HTR-8/SVneo (cell line): ENCODE measurements around the gene XYLT1.

Experiments used
- DNase-seq: peaks from one replicate; pipeline ENCODE4 v3.0.0; 2011; ENCODE audit warnings: low spot score, mixed read lengths; ENCODE audit not compliant: insufficient read length
- FAIRE-seq: peaks from 2 replicates; lab custom pipeline; 2011; peaks lifted over from hg19 to GRCh38; lab: Jason Lieb, UNC

Gene XYLT1

GRCh38 chr16:17408955-17409441, 61.8 kb downstream of the XYLT1 start:
- FAIRE-seq (no peak), DNase-seq (no peak)

GRCh38 chr16:17408296-17408695, 62.5 kb downstream of the XYLT1 start:
- FAIRE-seq (no peak), DNase-seq (no peak)

GRCh38 chr16:17407321-17407720, 63.4 kb downstream of the XYLT1 start:
- no peak for DNase-seq
- no peak for FAIRE-seq

- DNase-seq: no peak
- no peak for FAIRE-seq
Observed at GRCh38 chr16:17404941-17405689, 65.6 kb downstream of the XYLT1 start.

- no peak for DNase-seq
Observed at GRCh38 chr16:17403859-17404545, 66.8 kb downstream of the XYLT1 start.

GRCh38 chr16:17403156-17403809, 67.5 kb downstream of the XYLT1 start:
- DNase-seq: no peak
- FAIRE-seq: no peak

More at GRCh38 chr16:17403859-17404545, 66.8 kb downstream of the XYLT1 start:
- no peak for FAIRE-seq

- FAIRE-seq (no peak), DNase-seq (no peak)
Observed at GRCh38 chr16:17397499-17397891, 73.3 kb downstream of the XYLT1 start.

GRCh38 chr16:17396762-17397498, 73.8 kb downstream of the XYLT1 start:
- no peak for FAIRE-seq
- no peak for DNase-seq

- no peak for DNase-seq
- FAIRE-seq: no peak
Observed at GRCh38 chr16:17395849-17396480, 74.8 kb downstream of the XYLT1 start.

- DNase-seq (no peak), FAIRE-seq (no peak)
Observed at GRCh38 chr16:17392857-17393692, 77.7 kb downstream of the XYLT1 start.

GRCh38 chr16:17392127-17392856, 78.5 kb downstream of the XYLT1 start:
- FAIRE-seq (no peak), DNase-seq (no peak)

GRCh38 chr16:17391715-17392114, 79.0 kb downstream of the XYLT1 start:
- FAIRE-seq (no peak), DNase-seq (no peak)

GRCh38 chr16:17389384-17389783, 81.4 kb downstream of the XYLT1 start:
- no peak for FAIRE-seq
- DNase-seq: no peak

- no peak for FAIRE-seq
Observed at GRCh38 chr16:17387256-17387655, 83.5 kb downstream of the XYLT1 start.

GRCh38 chr16:17386229-17386628, 84.5 kb downstream of the XYLT1 start:
- FAIRE-seq: no peak
- no peak for DNase-seq

More at GRCh38 chr16:17387256-17387655, 83.5 kb downstream of the XYLT1 start:
- DNase-seq: no peak

GRCh38 chr16:17384471-17384870, 86.3 kb downstream of the XYLT1 start:
- DNase-seq: no peak
- FAIRE-seq: no peak

GRCh38 chr16:17382949-17383863, 87.6 kb downstream of the XYLT1 start:
- FAIRE-seq: no peak
- DNase-seq: no peak
